GM12801 (cell line): ENCODE measurements around the gene NOC3L.

ENCODE experiments used
- TF ChIP-seq, protein P1 (sequence below): IDR thresholded peaks from one replicate; pipeline ENCODE4 v1.5.1; 2011; ENCODE audit warnings: control low read depth; ENCODE audit not compliant: insufficient read length; ENCODE audit errors: extremely low read depth

Gene NOC3L

GRCh38 chr10:94333051-94333450, 29.7 kb downstream of the NOC3L start:
- TF ChIP-seq, protein P1, sequence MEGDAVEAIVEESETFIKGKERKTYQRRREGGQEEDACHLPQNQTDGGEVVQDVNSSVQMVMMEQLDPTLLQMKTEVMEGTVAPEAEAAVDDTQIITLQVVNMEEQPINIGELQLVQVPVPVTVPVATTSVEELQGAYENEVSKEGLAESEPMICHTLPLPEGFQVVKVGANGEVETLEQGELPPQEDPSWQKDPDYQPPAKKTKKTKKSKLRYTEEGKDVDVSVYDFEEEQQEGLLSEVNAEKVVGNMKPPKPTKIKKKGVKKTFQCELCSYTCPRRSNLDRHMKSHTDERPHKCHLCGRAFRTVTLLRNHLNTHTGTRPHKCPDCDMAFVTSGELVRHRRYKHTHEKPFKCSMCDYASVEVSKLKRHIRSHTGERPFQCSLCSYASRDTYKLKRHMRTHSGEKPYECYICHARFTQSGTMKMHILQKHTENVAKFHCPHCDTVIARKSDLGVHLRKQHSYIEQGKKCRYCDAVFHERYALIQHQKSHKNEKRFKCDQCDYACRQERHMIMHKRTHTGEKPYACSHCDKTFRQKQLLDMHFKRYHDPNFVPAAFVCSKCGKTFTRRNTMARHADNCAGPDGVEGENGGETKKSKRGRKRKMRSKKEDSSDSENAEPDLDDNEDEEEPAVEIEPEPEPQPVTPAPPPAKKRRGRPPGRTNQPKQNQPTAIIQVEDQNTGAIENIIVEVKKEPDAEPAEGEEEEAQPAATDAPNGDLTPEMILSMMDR, result no peak

DNA sequence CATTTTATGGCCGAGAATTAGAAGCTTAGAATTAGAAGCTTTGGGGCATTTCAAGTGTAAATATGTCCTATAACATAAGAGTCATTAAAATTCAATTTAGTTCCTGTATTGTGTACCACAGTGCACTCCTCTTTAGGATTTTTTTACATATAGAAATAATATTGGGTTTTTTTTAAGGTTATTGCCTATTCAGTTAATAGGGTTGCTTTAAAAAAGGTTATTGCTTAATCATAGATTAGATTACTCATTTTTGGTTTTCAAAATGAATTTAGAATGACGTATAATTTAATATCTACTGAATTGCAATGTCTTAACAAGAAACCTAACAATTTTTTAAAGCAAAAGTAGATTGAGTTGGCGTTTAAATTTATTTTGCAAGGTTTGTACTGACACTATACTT, 34.1 kb downstream of the NOC3L start:
- TF ChIP-seq, protein P1, result no peak

DNA sequence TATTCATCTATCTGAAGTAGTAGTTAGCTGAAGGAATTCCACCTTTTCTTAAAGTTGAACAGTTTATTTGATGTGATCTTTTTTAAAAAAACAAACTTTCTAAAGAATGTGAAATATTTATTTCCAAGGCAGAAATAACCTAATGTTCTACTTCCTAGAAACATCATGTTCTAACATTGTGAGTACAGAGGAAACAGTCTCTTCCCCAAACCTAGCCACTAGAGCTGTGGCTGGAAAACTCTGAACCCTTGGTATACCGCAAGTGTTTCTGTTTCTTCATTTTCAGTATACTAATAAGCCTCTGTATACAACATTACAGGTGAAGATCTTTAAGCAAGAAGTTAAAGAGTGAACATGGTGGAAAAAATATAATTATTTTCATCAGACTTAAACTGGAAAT, 35.1 kb downstream of the NOC3L start:
- TF ChIP-seq, protein P1, result no peak

DNA sequence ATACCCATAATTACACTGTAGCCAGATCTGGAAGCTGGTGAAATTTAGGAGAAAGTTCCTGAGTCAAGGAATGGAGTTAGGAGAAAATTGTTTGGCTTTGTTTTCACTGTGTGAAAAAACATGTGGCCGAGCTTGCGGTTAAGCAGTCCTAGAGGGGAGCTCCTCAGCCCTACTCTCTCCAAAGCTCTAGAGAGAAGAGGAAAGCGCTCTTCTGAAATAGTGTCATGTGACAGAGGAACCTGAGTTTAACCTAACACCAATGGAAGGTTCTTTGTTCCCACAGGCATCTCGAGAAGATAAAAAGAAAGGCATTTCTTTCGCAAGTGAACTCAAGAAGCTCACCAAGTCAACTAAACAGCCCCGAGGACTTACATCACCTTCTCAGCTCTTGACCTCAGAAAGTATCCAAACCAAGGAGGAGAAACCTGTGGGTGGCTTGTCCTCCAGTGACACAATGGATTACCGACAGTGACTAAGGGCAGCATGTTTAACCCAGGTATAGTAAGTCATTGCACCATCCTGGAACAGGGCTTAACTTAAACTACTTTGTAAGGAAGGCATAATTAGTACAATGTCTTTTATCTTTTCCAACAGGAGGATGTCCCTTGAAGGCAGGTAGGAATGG, 38.0 kb downstream of the NOC3L start:
- TF ChIP-seq, protein P1, result no peak

DNA sequence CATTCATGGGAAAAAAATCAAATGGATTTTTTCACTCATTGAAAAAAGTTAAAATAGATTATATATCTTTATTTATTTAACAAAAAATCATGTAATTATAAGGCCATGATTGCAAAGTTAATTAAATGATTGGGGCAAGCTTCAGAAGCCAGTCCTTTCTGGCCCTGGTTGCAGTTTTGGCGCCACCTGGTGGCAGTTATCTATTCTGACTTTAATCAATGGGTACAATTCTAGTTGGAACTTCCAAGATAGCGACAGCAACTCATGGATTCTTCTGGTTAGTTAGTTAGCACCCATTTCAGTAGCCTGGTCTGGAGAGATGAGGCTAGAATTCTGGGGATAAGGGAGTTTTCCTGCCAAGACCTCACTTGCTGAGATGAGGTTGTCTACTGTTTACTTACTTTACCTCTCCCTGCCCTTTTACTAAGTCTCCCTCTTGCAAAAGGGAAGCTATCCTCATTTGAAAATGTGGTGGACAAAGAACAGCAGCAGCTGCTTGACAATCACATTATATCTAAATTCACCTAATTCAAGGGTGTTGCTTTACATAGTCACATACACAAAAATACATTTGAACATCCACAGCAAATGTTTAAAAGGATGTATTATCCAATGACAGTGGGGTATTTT, 42.3 kb downstream of the NOC3L start:
- TF ChIP-seq, protein P1, result no peak

DNA sequence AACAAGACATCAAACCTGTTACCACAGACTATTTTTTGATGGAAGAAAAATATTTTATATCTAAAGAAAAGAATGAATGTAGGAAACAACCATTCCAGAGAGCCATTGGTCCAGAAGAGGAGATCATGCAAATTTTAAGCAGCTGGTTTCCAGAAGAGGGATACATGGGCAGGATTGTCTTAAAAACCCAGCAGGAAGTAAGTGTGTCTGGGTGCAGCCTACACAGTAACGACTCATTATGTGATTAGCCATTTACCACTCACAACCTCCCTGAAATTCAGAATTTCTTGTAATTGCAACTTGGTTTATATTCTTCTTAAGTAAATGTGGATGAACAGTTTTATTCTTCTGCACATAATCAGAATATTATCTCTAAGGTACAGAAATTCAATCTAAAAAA, 46.2 kb downstream of the NOC3L start:
- TF ChIP-seq, protein P1, result no peak

GRCh38 chr10:94315975-94316464, 46.7 kb downstream of the NOC3L start:
- TF ChIP-seq, protein P1, result no peak
